VCaP (cell line): ENCODE results near the gene TNFRSF18.
A peak's percentile ranks its signal among the peaks of the same experiment; 100 is the strongest.

ENCODE experiments used
- H3K27ac ChIP-seq: fragments of 450-650 bp; 2 replicates; pipeline ENCODE4 v1.5.1; 2017
- CTCF ChIP-seq: fragments of 450-650 bp; conservative IDR thresholded peaks from 2 replicates; pipeline ENCODE4 v1.5.1; 2017; ENCODE audit warnings: mild to moderate bottlenecking, moderate library complexity

Gene TNFRSF18

GRCh38 chr1:1204425-1204920 is 1.9 kb downstream of the TNFRSF18 start:
- H3K27ac ChIP-seq = no peak overlapping the region
- TF ChIP-seq CTCF = no peak

DNA sequence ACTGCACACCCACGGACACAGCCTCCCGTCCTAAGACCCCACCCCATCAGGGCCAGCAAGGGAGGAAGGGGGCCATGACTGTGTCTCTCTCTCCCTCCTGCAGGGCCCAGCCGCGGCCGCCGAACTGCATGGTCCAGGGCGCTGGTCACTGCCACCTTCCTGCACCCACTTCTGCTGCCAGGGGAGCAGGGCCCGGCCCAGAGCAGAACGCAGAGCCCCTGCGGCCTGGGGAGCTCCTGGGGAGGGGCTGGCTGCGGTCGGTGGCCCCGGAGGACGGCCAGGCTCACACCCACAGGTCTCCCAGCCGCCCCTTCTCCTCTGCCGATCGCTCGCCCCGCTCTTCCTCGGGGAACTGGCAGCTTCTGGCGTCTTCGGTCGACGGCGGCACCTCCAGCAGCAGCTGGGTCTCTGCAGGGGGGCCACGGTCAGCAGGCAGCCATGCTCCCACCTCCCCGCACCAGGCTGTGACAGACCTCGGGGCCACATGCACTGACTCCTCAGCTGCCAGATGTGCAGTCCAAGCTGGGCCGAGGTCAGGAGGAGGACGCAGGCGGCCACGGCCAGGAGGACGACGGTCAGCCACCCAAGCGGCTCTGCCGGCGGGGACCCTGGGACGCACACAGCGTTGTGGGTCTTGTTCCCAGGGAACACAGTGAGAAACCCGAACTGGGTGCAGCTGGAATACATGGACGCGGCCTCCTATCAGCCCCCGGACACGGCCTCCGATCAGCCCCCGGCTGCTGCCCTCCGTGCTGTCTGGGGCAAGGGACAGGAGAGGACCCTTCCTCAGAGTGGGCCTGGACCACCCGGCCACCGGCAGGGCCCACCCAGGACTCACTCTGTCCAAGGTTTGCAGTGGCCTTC is 2.6 kb downstream of the TNFRSF18 start:
- no peak overlapping the region for H3K27ac ChIP-seq
- no peak for TF ChIP-seq CTCF

GRCh38 chr1:1202831-1203560 is 3.4 kb downstream of the TNFRSF18 start:
- no peak overlapping the region for H3K27ac ChIP-seq
- TF ChIP-seq CTCF = no peak

GRCh38 chr1:1200876-1201810 is 5.2 kb downstream of the TNFRSF18 start:
- no peak for TF ChIP-seq CTCF
- H3K27ac ChIP-seq = peak overlapping the region; percentile 44; the same call in 1 of the 2 replicates

- no peak overlapping the region for H3K27ac ChIP-seq
- no peak for TF ChIP-seq CTCF
These were observed 6.2 kb downstream of the TNFRSF18 start for GRCh38 chr1:1199961-1200875.

DNA sequence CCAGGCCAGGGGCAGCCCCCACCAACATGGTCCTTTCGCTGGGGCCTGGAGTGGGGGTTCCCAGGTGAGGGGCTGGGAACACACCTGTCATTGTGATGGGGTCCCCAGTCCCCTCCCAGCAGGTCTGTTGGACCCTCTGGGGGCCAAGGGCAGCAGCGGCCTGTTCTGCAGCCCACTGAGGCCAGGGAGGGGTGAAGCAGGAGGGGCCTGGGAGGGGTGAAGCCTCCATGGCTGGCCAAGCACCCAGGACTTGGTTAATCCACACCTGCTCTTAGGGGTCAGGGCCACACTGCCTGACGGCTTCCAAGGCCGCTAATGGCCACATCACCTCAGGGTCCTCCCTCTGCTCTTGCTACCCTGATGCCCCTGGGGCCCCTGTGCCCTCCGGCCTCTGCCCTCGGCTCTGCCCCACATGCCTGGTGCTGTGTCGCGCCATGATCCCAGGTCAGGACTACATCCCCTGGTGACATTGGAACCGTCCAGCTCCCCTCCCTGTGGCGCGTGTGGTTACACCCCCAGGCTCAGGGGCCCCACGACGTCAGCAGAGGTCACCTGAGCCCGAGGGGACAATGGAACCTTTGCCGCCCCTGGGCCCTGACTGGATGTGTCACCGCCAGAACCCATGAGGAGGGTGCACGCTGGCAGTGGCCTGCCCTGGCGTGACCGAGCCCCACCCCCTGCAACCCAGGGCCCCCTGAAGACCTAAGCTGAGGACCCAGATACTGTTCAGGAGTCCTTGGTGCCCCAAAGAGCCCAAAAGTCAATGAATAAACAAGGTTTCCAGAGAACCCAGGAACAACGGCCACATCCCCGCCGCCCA is 7.0 kb downstream of the TNFRSF18 start:
- H3K27ac ChIP-seq = no peak overlapping the region
- TF ChIP-seq CTCF = no peak
